ENCODE results near the gene NELFA.
"Not testable (repeated sequence)": the region's sequence is repeated elsewhere in the genome, so short reads cannot be mapped to it uniquely, and the experiment has no call there.

NELFA gene

DNA sequence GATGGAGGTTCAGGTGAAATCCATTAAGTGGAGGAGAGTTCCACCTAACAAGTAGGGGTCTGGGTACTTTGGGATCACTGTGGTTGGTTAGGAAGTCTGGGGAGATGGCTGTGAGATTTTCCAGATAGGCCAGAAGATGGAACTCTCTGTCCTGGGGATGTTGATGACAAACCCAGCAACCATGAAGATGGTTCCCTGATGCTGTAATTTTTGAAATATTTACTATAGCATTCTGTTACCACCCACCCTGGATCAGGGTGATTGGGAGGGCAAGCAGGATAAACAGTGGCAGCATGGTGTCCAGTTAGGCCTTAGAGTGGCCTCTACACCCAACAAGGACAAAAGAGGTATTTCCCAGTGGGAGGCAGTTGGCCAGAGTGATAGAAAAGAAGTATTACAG is 15.9 kb upstream of the NELFA start:
- ChIA-PET POLR2A (no interaction called here), CTCF (no interaction called here)
- H3K4me3 ChIP-seq (ENCODE audit: low read depth, low read length) = no peak overlapping the region
- no peak for DNase-seq (ENCODE audit: low read depth, low spot score)
- TF ChIP-seq, protein P1, sequence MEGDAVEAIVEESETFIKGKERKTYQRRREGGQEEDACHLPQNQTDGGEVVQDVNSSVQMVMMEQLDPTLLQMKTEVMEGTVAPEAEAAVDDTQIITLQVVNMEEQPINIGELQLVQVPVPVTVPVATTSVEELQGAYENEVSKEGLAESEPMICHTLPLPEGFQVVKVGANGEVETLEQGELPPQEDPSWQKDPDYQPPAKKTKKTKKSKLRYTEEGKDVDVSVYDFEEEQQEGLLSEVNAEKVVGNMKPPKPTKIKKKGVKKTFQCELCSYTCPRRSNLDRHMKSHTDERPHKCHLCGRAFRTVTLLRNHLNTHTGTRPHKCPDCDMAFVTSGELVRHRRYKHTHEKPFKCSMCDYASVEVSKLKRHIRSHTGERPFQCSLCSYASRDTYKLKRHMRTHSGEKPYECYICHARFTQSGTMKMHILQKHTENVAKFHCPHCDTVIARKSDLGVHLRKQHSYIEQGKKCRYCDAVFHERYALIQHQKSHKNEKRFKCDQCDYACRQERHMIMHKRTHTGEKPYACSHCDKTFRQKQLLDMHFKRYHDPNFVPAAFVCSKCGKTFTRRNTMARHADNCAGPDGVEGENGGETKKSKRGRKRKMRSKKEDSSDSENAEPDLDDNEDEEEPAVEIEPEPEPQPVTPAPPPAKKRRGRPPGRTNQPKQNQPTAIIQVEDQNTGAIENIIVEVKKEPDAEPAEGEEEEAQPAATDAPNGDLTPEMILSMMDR (IDR thresholded peaks at IDR 0.05; ENCODE audit: insufficient read depth, low read length, missing control alignments) = no peak

DNA sequence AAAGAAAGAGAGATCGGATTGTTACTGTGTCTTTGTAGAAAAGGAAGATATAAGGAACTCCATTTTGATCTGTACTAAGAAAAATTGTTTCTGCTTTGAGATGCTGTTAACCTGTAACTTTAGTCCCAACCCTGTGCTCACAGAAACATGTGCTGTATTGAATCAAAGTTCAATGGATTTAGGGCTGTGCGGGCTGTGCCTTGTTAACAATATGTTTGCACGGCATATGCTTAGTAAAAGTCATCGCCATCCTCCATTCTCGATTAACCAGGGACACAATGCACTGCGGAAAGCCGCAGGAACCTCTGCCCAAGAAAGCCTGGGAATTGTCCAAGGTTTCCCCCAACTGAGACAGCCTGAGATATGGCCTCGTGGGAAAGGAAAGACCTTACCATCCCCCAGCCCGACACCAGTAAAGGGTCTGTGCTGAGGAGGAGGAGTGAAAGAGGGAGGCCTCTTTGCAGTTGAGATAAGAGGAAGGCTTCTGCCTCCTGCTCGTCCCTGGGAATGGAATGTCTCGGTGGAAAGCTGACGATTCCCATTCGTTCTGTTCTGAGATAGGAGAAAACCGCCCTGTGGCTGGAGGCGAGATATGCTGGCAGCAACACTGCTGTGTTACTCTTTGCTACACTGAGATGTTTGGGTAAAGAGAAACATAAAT is 12.7 kb upstream of the NELFA start:
- CTCF ChIA-PET; H3K4me3 ChIP-seq (ENCODE audit: low read depth, low read length); DNase-seq (ENCODE audit: low read depth, low spot score); POLR2A ChIA-PET: not testable (repeated sequence)

DNA sequence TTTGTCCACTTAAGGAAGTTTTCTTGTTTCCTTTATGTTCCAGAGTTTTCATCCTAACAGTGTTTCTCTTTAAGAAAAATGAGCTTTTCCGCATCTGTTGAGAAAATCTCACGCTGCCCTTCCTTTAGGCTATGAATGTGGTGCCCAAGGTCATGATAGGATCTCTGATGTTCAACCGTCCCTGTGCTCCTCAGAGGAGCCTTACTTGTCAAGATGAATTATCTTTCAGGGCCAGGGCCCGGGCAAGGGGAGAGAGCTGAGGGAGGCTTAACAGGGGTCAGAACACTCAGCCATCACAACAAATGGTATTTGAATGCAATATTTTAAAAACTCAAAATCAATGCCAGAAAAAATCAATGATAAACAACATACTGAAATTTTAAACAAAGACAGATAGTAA is 6.2 kb upstream of the NELFA start:
- no peak for DNase-seq (ENCODE audit: low read depth, low spot score)
- ChIA-PET CTCF (no interaction called here), POLR2A (no interaction called here)
- no peak overlapping the region for H3K4me3 ChIP-seq (ENCODE audit: low read depth, low read length)
- TF ChIP-seq, protein P1 (IDR thresholded peaks at IDR 0.05; ENCODE audit: insufficient read depth, low read length, missing control alignments) = no peak

DNA sequence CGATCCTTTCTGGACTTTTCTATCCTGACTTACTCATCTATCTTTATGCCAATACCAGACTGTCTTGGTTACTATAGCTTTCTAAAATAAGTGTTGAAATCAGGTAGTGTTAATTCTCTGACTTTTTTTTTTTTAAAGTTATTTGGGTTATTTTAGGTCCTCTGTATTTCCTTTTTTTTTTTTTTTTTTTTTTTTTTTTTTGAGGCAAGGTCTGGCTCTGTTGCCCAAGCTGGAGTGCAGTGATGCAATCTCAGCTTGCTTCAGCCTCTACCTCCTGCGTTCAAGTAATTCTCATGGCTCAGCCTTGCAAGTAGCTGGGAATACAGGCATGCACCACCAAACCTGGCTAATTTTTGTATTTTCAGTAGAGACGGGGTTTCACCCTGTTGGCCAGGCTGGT is 2.8 kb upstream of the NELFA start:
- POLR2A ChIA-PET = no interaction called here
- CTCF ChIA-PET = interaction anchor here (1.2 kb wide), 1 partner anchor 25 kb away, joined by 3 read pairs; no protein-coding TSS in a partner anchor
- DNase-seq (ENCODE audit: low read depth, low spot score) = no peak
- no peak overlapping the region for H3K4me3 ChIP-seq (ENCODE audit: low read depth, low read length)
- TF ChIP-seq, protein P1 (IDR thresholded peaks at IDR 0.05; ENCODE audit: insufficient read depth, low read length, missing control alignments) = no peak

DNA sequence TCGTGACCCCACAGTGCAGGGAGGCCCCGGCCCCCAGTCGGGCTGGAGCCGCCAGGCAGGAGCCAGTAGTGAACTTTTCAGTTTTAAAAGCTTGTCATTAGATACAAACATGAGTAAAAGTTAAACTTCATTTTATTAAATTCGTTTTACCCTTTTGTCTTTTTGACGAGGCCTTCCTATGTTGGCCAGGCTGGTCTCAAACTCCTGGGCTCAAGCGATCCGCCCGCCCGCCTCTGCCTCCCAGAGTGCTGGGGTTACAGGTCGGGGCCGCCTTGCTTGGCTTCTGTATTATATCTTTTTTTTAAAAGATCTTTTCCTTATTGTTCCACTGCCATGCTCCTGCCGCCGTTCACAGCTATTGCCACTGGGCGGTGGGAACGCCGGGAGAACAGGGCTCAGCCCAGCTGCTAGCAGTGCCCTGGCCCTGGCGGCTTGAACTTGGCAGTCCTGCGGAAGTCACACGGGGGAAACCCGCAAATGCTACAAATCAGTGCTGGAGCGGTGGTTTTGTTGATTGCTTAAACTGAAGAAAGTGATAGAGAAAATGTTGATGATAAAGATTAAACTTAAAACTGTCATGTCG is 968 bp upstream of the NELFA start:
- CTCF ChIA-PET = interaction anchor here (0.6 to 1.3 kb wide), 5 partner anchors 9 to 110 kb away, joined by 3 to 5 read pairs (median 3); no protein-coding TSS in a partner anchor
- TF ChIP-seq, protein P1 (IDR thresholded peaks at IDR 0.05; ENCODE audit: insufficient read depth, low read length, missing control alignments) = peak; percentile 27
- no peak for DNase-seq (ENCODE audit: low read depth, low spot score)
- POLR2A ChIA-PET = interaction anchor here (0.9 kb wide), 1 partner anchor 247 kb away, joined by 3 read pairs; no protein-coding TSS in a partner anchor
- H3K4me3 ChIP-seq (ENCODE audit: low read depth, low read length) = peak overlapping the region; percentile 100

DNA sequence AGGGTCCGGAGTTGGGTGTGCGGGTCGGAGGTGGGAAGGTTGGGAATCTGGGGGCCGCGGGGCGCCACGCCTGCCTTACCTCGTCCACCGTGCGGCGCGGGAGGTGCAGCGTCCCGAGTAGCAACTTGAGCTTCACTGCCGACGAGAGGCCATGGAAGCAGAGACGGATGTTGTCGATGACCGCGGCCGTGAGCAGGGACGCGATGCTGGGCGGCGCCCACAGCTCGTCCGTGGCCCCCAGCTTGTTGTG is 178 bp downstream of the NELFA start:
- DNase-seq (ENCODE audit: low read depth, low spot score) = no peak
- TF ChIP-seq, protein P1 (IDR thresholded peaks at IDR 0.05; ENCODE audit: insufficient read depth, low read length, missing control alignments) = no peak
- ChIA-PET POLR2A (no interaction called here), CTCF (interaction anchor here (1.1 kb wide), 1 partner anchor 95 kb away, joined by 3 read pairs; no protein-coding TSS in a partner anchor)
- peak overlapping the region; percentile 100 for H3K4me3 ChIP-seq (ENCODE audit: low read depth, low read length)
